ENCODE data around the gene ITGB3. TPM values are rescaled to one million over a fixed set of nuclear protein-coding genes. Genes with fewer than 3 reads are reported as not detected.

ITGB3 gene
- total RNA-seq, 4 donors from 2014 or later = 22.1 to 58.7 (median 53.8) TPM

GRCh38 chr17:47227862-47228261, 25.8 kb upstream of the ITGB3 start:
- no peaks in the 10 kb centered on the region for H3K9me3 ChIP-seq
- TF ChIP-seq POLR2AphosphoS5 (IDR thresholded peaks at IDR 0.05) (no peak), EP300 (IDR thresholded peaks at IDR 0.05) (no peak), CTCF (IDR thresholded peaks at IDR 0.05) (no peak), POLR2A (IDR thresholded peaks at IDR 0.05) (no peak)
- H3K27ac ChIP-seq = peak overlapping the region in 1 of 4 donors; percentile 50
- H3K4me3 ChIP-seq = no peak overlapping the region
- WGBS, 2 donors (ENCODE audit: low coverage in 1 of 2) = 72 to 85% methylated on average over 2 of the region's 2 CpGs
- H3K27me3 ChIP-seq = no peaks in the 10 kb centered on the region
- H3K36me3 ChIP-seq = no peaks in the 10 kb centered on the region
- H3K4me1 ChIP-seq = peaks cover 0 to 60% (median 25%) of the 10 kb centered on the region in 3 donors
- ATAC-seq = no peak

GRCh38 chr17:47229535-47230443, 23.8 kb upstream of the ITGB3 start:
- peaks cover 0 to 44% (median 21%) of the 10 kb centered on the region in 3 donors for H3K4me1 ChIP-seq
- peak overlapping the region; percentile 30 to 74 (median 64) for H3K27ac ChIP-seq
- H3K4me3 ChIP-seq = peak overlapping the region in 1 of 2 donors; percentile 26
- H3K36me3 ChIP-seq = no peaks in the 10 kb centered on the region
- no peaks in the 10 kb centered on the region for H3K27me3 ChIP-seq
- H3K9me3 ChIP-seq = no peaks in the 10 kb centered on the region
- ATAC-seq = peak; percentile 85
- 8 to 11% methylated on average over 12 to 21 of the region's 22 CpGs for WGBS, 2 donors (ENCODE audit: low coverage in 1 of 2)
- TF ChIP-seq CTCF (IDR thresholded peaks at IDR 0.05) (peak; percentile 98 to 99 (median 99)), POLR2AphosphoS5 (IDR thresholded peaks at IDR 0.05) (peak; percentile 82), POLR2A (IDR thresholded peaks at IDR 0.05) (no peak)

- TF ChIP-seq POLR2A (IDR thresholded peaks at IDR 0.05) (no peak), CTCF (IDR thresholded peaks at IDR 0.05) (no peak), EP300 (IDR thresholded peaks at IDR 0.05) (no peak), POLR2AphosphoS5 (IDR thresholded peaks at IDR 0.05) (no peak)
- Histone ChIP-seq H3K27me3 (no peaks in the 10 kb centered on the region), H3K36me3 (no peaks in the 10 kb centered on the region), H3K9me3 (no peaks in the 10 kb centered on the region), H3K4me1 (peaks cover 0 to 33% (median 14%) of the 10 kb centered on the region in 3 donors), H3K27ac (peak overlapping the region in 1 of 4 donors; percentile 74), H3K4me3 (no peak overlapping the region)
- 92 to 95% methylated on average over 8 to 10 of the region's 10 CpGs for WGBS, 2 donors (ENCODE audit: low coverage in 1 of 2)
- ATAC-seq = no peak
These were observed 22.8 kb upstream of the ITGB3 start for GRCh38 chr17:47230864-47231263.

GRCh38 chr17:47231334-47231733, 22.3 kb upstream of the ITGB3 start:
- ATAC-seq = no peak
- no peak for TF ChIP-seq CTCF (IDR thresholded peaks at IDR 0.05)
- no peak for TF ChIP-seq EP300 (IDR thresholded peaks at IDR 0.05)
- no peak for TF ChIP-seq POLR2AphosphoS5 (IDR thresholded peaks at IDR 0.05)
- TF ChIP-seq POLR2A (IDR thresholded peaks at IDR 0.05) = no peak
- peaks cover 0 to 28% (median 10%) of the 10 kb centered on the region in 3 donors for H3K4me1 ChIP-seq
- H3K27me3 ChIP-seq = no peaks in the 10 kb centered on the region
- no peaks in the 10 kb centered on the region for H3K36me3 ChIP-seq
- no peak overlapping the region for H3K4me3 ChIP-seq
- no peaks in the 10 kb centered on the region for H3K9me3 ChIP-seq
- H3K27ac ChIP-seq = no peak overlapping the region
- WGBS, 2 donors (ENCODE audit: low coverage in 1 of 2) = 86 to 88% methylated on average over 3 of the region's 3 CpGs

GRCh38 chr17:47231866-47232265, 21.8 kb upstream of the ITGB3 start:
- H3K27me3 ChIP-seq = no peaks in the 10 kb centered on the region
- H3K27ac ChIP-seq = no peak overlapping the region
- H3K4me1 ChIP-seq = peaks cover 0 to 26% (median 8%) of the 10 kb centered on the region in 3 donors
- no peak for ATAC-seq
- H3K36me3 ChIP-seq = no peaks in the 10 kb centered on the region
- no peak overlapping the region for H3K4me3 ChIP-seq
- H3K9me3 ChIP-seq = no peaks in the 10 kb centered on the region
- WGBS, 2 donors (ENCODE audit: low coverage in 1 of 2) = 83 to 100% methylated on average over 1 to 3 of the region's 3 CpGs
- TF ChIP-seq EP300 (IDR thresholded peaks at IDR 0.05) (no peak), CTCF (IDR thresholded peaks at IDR 0.05) (no peak), POLR2A (IDR thresholded peaks at IDR 0.05) (no peak), POLR2AphosphoS5 (IDR thresholded peaks at IDR 0.05) (no peak)

Data from gastroesophageal sphincter (tissue), 4 donors.